ENCODE measurements around the gene ADGRG7.

- TF ChIP-seq EZH2 (IDR thresholded peaks at IDR 0.05; ENCODE audit: low read length, unreplicated experiment) (no peak), CTCF (conservative IDR thresholded peaks at IDR 0.05; ENCODE audit: low read depth, low read length) (no peak), EZH2phosphoT487 (IDR thresholded peaks at IDR 0.05; ENCODE audit: borderline replicate concordance, low read length) (no peak)
These were observed 32.2 kb downstream of the ADGRG7 start for GRCh38 chr3:100641471-100642032.

All from PC-3 (cell line).